ENCODE measurements around the gene TRMT1L.

GRCh38 chr1:185155600-185156287 lies 1.0 kb downstream of the TRMT1L start:
- TF ChIP-seq POLR2A (IDR thresholded peaks at IDR 0.05; ENCODE audit: low read depth, low read length): no peak; the same call in 1 of the 2 replicates
- TF ChIP-seq POLR2AphosphoS5 (IDR thresholded peaks at IDR 0.05; ENCODE audit: low read depth, low read length): no peak
- TF ChIP-seq TAF1 (IDR thresholded peaks at IDR 0.05; ENCODE audit: low read depth, low read length): no peak
- TF ChIP-seq PAX5 (IDR thresholded peaks at IDR 0.05; ENCODE audit: insufficient read depth, low read length, severe bottlenecking): no peak
- TF ChIP-seq POU2F2 (IDR thresholded peaks at IDR 0.05; ENCODE audit: low read depth, low read length): no peak
- TF ChIP-seq SPI1 (IDR thresholded peaks at IDR 0.05; ENCODE audit: low read depth, low read length): no peak
